Astrocyte of the hippocampus (primary cell): ENCODE results near the gene GRIK3.

ENCODE experiments used
- DNase-seq: peaks from one replicate; pipeline ENCODE4 v3.0.0; 2011; ENCODE audit warnings: low read depth, low spot score

The GRIK3 gene

GRCh38 chr1:36790191-36790590 lies 244.1 kb downstream of the GRIK3 start:
- no peak for DNase-seq

DNA sequence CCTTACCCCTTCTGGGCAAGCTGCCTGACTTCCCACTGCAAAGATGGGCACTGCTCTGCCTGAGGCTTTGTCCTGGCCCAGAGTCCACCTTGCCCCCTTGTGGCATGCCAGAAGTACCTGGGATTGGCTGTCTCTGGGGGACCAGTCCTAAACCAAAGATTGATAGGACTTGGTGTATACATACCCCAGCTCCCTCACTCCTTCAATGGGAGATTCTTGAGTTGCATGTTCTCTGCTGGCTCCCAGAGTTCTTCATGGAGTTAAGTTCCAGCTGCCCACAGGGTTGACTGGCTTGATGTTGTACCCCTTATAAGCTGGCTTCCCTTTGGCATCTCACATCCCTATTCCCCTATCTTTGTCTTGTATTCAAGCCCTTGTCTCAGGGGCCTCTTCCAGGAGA lies 244.8 kb downstream of the GRIK3 start:
- DNase-seq = no peak

- DNase-seq = no peak
These were observed 246.9 kb downstream of the GRIK3 start for GRCh38 chr1:36787312-36787913.

DNA sequence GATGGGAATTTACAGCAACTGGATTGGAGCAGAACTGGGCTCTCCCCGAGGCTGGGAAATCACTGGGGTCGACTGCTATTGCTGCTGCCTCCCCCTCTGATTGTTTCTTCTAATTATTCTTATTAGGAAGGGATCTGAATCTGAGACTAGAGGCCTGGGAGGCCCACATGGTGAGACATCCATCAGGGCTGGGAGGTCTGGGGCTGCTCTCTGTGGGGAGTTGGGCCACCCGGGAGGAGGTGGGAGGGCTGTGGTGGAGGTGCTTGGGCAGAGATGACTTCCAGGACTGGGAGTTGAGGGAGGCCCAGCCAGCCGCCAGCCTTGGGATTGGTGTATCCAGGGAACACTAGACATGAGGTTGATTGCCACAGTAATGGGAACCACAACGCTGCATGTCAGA lies 247.9 kb downstream of the GRIK3 start:
- DNase-seq = no peak

DNA sequence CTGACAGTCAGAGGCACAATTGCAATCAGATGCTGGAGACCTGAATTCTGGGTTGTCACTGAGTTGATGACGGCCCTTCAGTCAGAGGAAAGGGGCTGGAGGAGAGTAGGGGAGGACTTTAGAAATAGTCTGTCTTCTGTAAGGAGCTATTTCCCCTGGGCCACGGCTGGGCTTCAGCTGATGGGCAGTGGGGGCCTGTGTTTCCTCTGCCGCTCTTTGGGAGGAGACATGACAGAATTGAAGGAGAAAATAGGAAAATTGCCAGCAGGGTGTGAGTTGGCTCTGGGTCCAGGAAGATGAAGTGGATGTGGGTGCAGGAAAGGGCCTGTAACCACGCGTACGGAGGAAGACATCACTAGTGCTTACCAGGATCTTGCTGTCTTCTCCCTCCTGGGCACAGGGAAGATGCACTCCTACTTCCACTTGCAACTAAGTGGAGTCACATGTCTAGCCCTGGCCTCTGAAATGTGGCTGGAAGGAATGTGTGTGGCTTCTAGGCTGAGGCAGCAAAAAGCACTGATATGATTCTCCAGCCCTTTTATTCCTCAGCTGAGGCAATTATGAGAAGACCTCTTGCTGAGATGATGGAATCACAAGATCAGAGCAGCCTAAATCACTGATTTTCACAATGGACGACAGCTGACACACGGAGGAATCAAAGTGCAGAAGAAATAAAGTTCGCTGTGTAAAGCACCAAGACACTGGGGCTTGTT lies 250.0 kb downstream of the GRIK3 start:
- peak; percentile 7 for DNase-seq

- no peak for DNase-seq
These were observed 250.8 kb downstream of the GRIK3 start for GRCh38 chr1:36783475-36783874.

- no peak for DNase-seq
These were observed 251.5 kb downstream of the GRIK3 start for GRCh38 chr1:36782785-36783184.

GRCh38 chr1:36782085-36782484 lies 252.2 kb downstream of the GRIK3 start:
- DNase-seq = no peak

DNA sequence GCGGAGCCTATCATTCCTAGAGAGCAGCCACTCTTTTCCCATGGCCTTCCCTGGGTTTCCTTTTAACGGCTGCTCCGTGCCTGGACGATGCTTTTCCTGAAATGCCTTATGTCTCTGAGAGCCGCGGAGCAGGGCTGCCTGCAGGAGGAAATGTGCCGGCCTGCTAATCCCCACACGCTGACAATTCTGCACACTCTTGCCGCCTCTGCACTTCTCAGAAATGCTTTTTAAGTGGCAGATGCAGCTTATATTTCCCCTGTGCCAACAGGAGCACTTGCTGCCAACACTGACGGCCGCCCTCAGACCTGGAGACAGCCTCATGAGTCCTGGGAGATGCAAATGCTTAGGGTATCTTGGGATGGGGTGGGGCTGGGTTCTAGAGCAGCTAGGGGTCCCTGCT lies 253.2 kb downstream of the GRIK3 start:
- DNase-seq = no peak

DNA sequence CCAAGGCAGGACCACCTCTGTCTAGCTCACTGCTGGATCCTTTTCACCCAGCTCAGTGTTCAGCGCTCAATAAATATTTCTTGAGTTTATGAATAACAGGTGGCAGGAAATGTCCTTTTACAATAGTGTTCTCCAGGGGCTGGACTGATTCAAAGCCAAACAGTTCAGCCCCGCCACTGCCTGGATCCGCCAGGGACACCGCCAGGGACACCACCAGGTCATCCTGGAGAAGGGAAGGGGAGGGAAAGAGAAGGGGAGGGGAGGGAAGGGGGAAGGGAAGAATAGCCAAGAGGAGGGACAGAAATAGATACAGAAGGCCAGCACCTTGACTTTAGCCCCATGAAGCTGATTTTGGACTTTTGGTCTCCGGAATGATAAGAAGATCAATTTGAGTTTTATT lies 255.6 kb downstream of the GRIK3 start:
- no peak for DNase-seq

DNA sequence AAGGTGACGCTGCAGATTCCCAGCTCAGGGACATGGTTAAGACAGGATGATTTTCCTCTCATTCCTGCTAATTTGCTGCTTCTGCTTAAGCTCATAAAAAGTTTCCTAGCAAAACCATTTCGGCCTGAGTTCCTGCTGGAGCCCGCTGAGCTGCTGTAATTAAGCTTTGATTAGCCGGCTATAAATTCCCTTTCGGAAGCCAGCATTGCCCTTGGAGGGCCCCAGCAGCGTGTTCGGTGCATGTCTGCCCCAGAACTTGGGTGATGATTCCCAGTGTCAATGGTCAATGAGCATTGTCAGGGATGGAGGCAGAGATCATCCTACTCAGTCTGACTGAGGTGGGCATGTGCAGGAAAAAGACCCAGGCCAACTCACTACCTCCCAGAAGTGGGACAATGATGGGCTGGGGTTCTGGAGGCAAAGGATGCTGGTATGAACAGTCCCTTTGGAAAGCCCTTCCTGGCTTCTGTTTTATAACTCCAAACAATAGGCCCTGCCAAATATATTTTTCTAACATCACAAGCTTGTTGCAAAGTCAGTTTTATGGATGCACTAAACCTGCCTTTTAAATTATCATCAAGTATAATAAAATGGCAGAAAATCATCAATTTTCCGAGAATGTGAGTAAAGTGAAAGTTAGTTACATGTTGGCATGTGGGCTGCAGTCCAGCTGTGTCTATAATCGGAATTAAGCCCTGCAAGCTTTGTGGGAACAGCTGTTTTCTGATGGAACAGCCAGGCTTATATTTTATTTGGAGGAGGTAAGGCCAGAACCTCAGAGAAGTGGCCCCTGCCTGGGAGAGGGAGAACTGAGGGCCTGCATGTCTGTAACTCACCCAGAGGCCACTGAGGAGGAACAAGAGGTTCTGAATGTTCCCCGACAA lies 257.1 kb downstream of the GRIK3 start:
- no peak for DNase-seq

GRCh38 chr1:36776256-36776655 lies 258.1 kb downstream of the GRIK3 start:
- no peak for DNase-seq

DNA sequence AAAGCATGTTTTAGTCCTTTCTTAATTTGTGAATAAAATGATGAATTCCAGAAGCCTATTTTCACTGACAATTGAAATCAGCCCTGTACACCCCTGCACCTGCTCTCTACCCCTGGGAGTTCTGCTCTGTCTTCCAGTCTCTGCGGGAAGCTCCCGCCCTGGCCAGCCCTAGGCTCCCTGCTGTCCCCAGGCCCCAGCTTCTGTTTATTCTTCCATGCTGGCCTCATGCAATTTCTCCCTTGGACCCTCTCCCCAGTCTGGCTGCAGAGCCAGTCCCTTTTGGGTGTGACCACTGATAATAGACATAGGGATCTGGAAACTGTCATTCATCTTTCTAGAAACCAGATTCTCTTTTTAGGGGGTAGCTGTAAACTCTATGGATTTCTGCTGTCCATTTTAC lies 258.6 kb downstream of the GRIK3 start:
- DNase-seq = no peak

DNA sequence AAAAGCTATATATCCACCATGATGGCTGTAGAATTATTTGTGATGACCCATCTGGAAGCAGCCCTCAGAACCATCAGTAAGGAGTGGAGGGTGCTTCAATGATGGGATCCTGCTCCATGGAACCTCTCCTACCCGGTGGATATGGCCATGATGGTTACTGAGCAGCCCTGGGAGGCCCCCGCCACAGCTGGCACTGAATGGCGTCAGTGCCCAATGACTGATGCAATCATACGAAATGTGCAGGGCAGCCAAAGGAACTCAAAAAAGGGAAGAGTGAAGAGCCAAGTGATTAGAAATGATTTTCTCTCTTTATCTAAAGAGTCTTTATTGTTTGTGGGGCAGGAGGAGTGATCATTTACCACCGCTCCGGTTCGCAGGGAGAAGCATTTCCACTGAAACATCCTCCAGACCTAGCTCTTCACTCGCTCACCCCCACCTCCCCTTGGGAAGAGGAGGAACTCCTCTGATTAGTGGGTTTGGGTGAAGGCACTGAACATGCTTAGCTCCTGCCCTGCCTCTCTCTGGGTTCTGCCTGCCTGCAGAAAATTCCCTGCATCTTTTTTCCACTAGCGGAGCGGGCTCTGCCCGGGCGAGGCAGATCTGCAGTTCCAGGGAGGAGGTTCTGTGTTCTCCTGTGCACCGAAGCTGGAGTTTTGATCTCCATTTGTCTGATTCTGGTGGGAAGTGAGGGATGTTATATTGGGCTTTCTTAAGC lies 260.3 kb downstream of the GRIK3 start:
- no peak for DNase-seq

GRCh38 chr1:36772647-36773495 lies 261.4 kb downstream of the GRIK3 start:
- no peak for DNase-seq

DNA sequence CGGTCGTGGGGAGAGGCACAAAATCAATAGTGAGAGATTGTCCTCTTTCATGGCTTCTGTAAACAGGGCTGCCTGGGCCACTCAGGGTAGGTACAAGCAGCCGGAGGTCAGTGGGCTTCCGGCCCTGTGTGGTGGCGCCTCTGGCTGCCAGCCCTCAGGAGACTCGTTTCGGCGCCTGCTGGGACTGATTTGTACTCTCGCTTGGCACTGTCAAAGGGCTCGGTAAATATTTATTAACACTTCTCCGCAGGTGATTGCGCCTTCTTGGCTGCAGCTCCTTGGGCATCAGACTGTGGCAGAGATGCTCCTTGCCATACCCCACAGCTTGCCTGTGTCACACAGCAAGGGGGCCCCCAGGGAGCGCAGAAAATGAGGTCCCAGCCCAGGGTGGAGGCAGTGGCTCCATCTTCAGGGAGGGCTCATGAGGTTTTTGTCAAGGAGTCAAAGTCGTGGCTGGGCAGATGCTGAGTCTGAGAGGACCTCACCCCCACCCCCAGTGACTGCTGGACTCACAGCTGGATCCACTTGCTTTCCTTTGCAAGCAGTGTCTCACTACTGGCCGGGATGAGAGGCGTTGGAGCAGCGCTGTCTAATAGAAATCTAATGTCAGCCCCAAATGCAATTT lies 262.5 kb downstream of the GRIK3 start:
- DNase-seq = no peak

GRCh38 chr1:36771240-36771639 lies 263.1 kb downstream of the GRIK3 start:
- no peak for DNase-seq

DNA sequence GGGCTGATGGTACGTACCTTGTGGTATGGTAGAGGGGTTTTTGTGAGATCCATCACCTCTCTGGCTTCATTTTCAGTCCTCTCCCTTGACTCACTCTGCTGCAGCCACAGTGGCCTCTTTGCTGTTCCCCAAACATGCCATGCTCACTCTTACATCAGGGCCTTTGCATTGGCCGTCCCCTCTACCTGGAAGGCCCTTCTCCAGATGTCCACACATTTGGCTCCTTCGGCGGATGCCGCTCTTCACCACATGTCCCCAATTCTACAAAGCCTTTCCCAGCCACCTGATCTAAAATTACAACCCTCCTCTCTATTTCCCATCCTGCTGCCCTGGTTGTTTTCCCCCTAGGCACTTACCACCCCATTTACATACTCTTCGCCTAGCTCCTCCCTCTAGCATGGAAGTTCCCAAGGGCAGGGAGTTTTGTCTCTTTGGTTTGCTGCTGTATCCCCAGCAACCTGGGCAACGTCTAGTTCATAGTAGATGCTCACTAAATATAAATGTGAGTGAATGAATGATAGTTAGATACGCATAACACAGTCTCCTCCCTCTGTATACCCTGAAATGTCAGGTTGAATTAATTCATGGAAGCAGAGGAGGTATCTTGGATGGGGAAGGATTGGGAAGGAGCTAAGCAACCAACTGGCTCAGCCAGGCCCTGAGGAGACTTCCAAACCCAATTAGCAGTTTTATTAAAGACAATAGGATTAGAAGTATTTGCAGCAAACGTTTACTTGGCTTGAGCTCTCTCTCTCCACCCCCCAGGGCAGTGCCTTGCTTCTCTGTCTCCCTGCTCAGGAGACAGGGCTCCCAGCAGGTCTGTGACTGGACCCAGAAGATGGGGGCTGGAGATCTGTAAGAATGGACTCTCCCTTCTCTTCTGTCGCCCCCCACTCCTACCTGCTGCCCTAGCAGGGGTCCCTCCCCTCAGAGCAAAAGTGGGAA lies 264.2 kb downstream of the GRIK3 start:
- no peak for DNase-seq

- no peak for DNase-seq
These were observed 265.7 kb downstream of the GRIK3 start for GRCh38 chr1:36768486-36769178.
